KBM-7 (cell line): ENCODE measurements around the gene SIKE1.
"Not testable (repeated sequence)": the region's sequence is repeated elsewhere in the genome, so short reads cannot be mapped to it uniquely, and the experiment has no call there.

Experiments
- DNase-seq: peaks from one replicate; pipeline ENCODE4 v3.0.0-alpha.2; 2015
- in situ Hi-C: fragments of 300-500 bp; cut with MboI; formaldehyde crosslinking; loops from 2 replicates; pipeline ENCODE4 v1.14.3; 2020; ENCODE audit warnings: low sequenced_read_pairs, low pct_unique_long_range_greater_than_20kb, mixed read lengths

SIKE1 gene

GRCh38 chr1:114780344-114781226, at the start of gene SIKE1:
TSS of gene SIKE1 (minus strand) at chr1:114780685. CDS start at chr1:114780607, 78 bp downstream.
- in situ Hi-C loops, result no loop called here
- DNase-seq, result peak; percentile 94

GRCh38 chr1:114830075-114830474, 49.6 kb upstream of the SIKE1 start:
- DNase-seq, in situ Hi-C loops: not testable (repeated sequence)

GRCh38 chr1:114828251-114828650, 47.8 kb upstream of the SIKE1 start:
- no peak for DNase-seq
- in situ Hi-C loops, result no loop called here

GRCh38 chr1:114821978-114822377, 41.5 kb upstream of the SIKE1 start:
- DNase-seq, result no peak

GRCh38 chr1:114820392-114820791, 39.9 kb upstream of the SIKE1 start:
- in situ Hi-C loops, result no loop called here
- DNase-seq, result no peak

More at GRCh38 chr1:114821978-114822377, 41.5 kb upstream of the SIKE1 start:
- in situ Hi-C loops, result no loop called here

GRCh38 chr1:114819869-114820268, 39.4 kb upstream of the SIKE1 start:
- no peak for DNase-seq
- in situ Hi-C loops, result no loop called here

GRCh38 chr1:114804449-114804848, 24.0 kb upstream of the SIKE1 start:
- DNase-seq, in situ Hi-C loops: not testable (repeated sequence)

- no peak for DNase-seq
- in situ Hi-C loops, result no loop called here
Observed at GRCh38 chr1:114803001-114803400, 22.5 kb upstream of the SIKE1 start.

GRCh38 chr1:114794038-114794437, 13.6 kb upstream of the SIKE1 start:
- no peak for DNase-seq
- in situ Hi-C loops, result no loop called here

- DNase-seq, in situ Hi-C loops: not testable (repeated sequence)
Observed at GRCh38 chr1:114790581-114790980, 10.1 kb upstream of the SIKE1 start.

GRCh38 chr1:114786440-114786839, 6.0 kb upstream of the SIKE1 start:
- in situ Hi-C loops, DNase-seq: not testable (repeated sequence)

- in situ Hi-C loops, result no loop called here
- no peak for DNase-seq
Observed at GRCh38 chr1:114782476-114782875, 2.0 kb upstream of the SIKE1 start.

- no peak for DNase-seq
- in situ Hi-C loops, result no loop called here
Observed at GRCh38 chr1:114779722-114780121, 763 bp downstream of the SIKE1 start.

GRCh38 chr1:114776726-114777125, 3.8 kb downstream of the SIKE1 start:
- in situ Hi-C loops, result not testable (repeated sequence)

GRCh38 chr1:114771992-114772391, 8.5 kb downstream of the SIKE1 start:
- in situ Hi-C loops, result no loop called here
- no peak for DNase-seq

More at GRCh38 chr1:114776726-114777125, 3.8 kb downstream of the SIKE1 start:
- DNase-seq, result not testable (repeated sequence)

- no peak for DNase-seq
- in situ Hi-C loops, result no loop called here
Observed at GRCh38 chr1:114770989-114771388, 9.5 kb downstream of the SIKE1 start.

GRCh38 chr1:114764689-114765088, 15.8 kb downstream of the SIKE1 start:
- in situ Hi-C loops, result no loop called here

GRCh38 chr1:114758256-114758832, 22.1 kb downstream of the SIKE1 start:
- in situ Hi-C loops, result no loop called here
- peak; percentile 38 for DNase-seq

More at GRCh38 chr1:114764689-114765088, 15.8 kb downstream of the SIKE1 start:
- DNase-seq, result no peak

- in situ Hi-C loops, result no loop called here
- DNase-seq, result peak; percentile 97
Observed at GRCh38 chr1:114757455-114758255, 22.8 kb downstream of the SIKE1 start, which contains the start of gene CSDE1. TSS of gene CSDE1 (minus strand) at chr1:114757984. CDS start at chr1:114739890, 18,094 bp downstream.
